ENCODE data around the gene HAAO.

GRCh38 chr2:42792087-42792582, 248 bp downstream of the HAAO start:
- TF ChIP-seq POLR2A (IDR thresholded peaks at IDR 0.05; ENCODE audit: control extremely low read depth in 1 of 2, low read depth in 2 of 2, low read length in 2 of 2) (no peak), CTCF (IDR thresholded peaks at IDR 0.05; ENCODE audit: control extremely low read depth in 1 of 3, insufficient read depth in 1 of 3, low read depth in 1 of 3, low read length in 3 of 3) (no peak), HDAC6 (IDR thresholded peaks at IDR 0.05; ENCODE audit: low read depth, low read length) (no peak), CBX5 (IDR thresholded peaks at IDR 0.05; ENCODE audit: low read depth, low read length) (no peak), MAFK (IDR thresholded peaks at IDR 0.05; ENCODE audit: low read depth, low read length) (no peak), RFX5 (IDR thresholded peaks at IDR 0.05; ENCODE audit: borderline replicate concordance, low read depth, low read length) (no peak), EP300 (IDR thresholded peaks at IDR 0.05; ENCODE audit: borderline replicate concordance in 1 of 2, low read depth in 2 of 2, low read length in 2 of 2) (no peak), TBP (IDR thresholded peaks at IDR 0.05; ENCODE audit: low read depth, low read length) (no peak), BACH1 (IDR thresholded peaks at IDR 0.05; ENCODE audit: low read length) (no peak), TCF12 (IDR thresholded peaks at IDR 0.05; ENCODE audit: low read depth, low read length) (no peak), NANOG (IDR thresholded peaks at IDR 0.05; ENCODE audit: insufficient read depth, low read depth, low read length, poor library complexity, severe bottlenecking) (no peak), TEAD4 (IDR thresholded peaks at IDR 0.05; ENCODE audit: low read depth, low read length) (no peak)

All from H1 (cell line).